ENCODE measurements around the gene ATMIN. TPM values are rescaled to one million over a fixed set of nuclear protein-coding genes. Genes with fewer than 3 reads are reported as not detected.

ATMIN gene
- total and polyA plus RNA-seq, 8 donors: 6.3 to 18.8 (median 13.4) TPM

DNA sequence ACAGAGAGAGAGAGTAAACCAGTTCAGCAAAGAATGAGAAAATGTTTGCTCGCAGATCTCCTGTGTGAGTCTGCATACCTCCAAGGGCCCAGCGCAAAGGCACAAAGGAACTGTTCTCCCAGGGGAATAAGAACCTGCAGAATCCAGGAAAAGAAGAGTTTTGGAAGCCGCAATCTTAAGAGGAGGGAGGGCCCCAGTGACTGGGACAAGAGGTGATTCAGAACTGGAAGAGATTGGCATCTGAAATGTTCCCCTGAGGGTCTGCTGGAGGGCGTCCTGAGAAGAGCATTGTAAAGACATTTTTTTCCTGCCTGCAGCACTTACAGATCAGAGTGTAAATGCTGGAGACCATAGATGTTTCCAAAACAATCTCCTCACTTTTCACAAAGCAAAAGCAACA, 6.1 kb downstream of the ATMIN start:
- Histone ChIP-seq H3K4me1 (peaks cover 0 to 8% (median 4%) of the 10 kb centered on the region in 3 donors), H3K4me3 (no peak overlapping the region), H3K27me3 (no peaks in the 10 kb centered on the region), H3K27ac (no peak overlapping the region), H3K36me3 (peaks cover 3 to 34% (median 6%) of the 10 kb centered on the region in 3 donors), H3K9me3 (no peaks in the 10 kb centered on the region)
- FAIRE-seq (no peak), ATAC-seq (no peak), DNase-seq (no peak)
- TF ChIP-seq, protein P1, sequence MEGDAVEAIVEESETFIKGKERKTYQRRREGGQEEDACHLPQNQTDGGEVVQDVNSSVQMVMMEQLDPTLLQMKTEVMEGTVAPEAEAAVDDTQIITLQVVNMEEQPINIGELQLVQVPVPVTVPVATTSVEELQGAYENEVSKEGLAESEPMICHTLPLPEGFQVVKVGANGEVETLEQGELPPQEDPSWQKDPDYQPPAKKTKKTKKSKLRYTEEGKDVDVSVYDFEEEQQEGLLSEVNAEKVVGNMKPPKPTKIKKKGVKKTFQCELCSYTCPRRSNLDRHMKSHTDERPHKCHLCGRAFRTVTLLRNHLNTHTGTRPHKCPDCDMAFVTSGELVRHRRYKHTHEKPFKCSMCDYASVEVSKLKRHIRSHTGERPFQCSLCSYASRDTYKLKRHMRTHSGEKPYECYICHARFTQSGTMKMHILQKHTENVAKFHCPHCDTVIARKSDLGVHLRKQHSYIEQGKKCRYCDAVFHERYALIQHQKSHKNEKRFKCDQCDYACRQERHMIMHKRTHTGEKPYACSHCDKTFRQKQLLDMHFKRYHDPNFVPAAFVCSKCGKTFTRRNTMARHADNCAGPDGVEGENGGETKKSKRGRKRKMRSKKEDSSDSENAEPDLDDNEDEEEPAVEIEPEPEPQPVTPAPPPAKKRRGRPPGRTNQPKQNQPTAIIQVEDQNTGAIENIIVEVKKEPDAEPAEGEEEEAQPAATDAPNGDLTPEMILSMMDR (IDR thresholded peaks at IDR 0.05): no peak
- intact Hi-C loops (cut with DNase I): no loop called here
- 91 to 96% methylated on average over 4 of the region's 4 CpGs for WGBS, 2 donors

DNA sequence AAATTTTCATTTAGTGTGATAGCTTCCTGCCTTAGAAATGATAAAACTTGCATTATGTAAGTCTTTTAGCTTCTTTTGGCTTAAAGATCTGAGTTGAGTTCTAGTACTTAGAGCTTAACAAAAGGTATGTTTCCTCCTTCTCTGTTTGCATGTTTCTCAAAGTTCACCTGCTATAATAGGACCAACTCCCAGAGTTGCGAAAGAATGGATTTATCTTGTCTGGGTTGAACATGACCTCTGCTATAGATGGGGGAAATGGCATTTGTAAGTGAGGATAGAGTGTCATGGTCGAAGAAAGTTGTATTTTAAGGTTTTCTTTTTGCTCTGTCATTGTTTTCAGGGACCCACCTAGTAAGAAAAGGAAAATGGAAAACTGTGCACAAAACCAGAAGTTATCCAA, 7.2 kb downstream of the ATMIN start:
- H3K9me3 ChIP-seq: no peaks in the 10 kb centered on the region
- no peak for FAIRE-seq
- DNase-seq: no peak
- no peak overlapping the region for H3K4me3 ChIP-seq
- peaks cover 3 to 34% (median 6%) of the 10 kb centered on the region in 3 donors for H3K36me3 ChIP-seq
- WGBS, 2 donors: 96 to 98% methylated on average over 2 of the region's 2 CpGs
- ATAC-seq: no peak
- H3K27ac ChIP-seq: no peak overlapping the region
- H3K27me3 ChIP-seq: no peaks in the 10 kb centered on the region
- peaks cover 0 to 4% (median 3%) of the 10 kb centered on the region in 3 donors for H3K4me1 ChIP-seq
- TF ChIP-seq, protein P1 (IDR thresholded peaks at IDR 0.05): no peak
- intact Hi-C loops (cut with DNase I): no loop called here

DNA sequence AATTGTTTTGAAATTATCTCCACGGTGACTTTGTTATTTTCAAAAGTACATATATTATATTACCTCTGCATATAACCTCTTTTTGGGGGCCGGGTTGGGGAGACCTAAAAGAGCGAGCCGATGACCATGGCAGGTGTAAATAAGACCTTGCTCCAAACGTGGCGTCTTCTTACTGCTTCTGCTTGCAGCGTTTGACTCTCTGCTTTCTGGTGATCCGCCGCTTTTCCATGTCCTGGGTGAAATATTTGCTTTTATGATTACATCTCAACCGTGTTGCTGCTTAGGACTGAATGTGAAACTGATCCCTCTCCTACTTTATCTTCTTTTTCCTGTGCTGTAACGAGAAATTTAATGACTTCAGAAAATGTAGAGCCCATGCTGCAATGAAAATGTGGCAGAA, 18.1 kb downstream of the ATMIN start:
- H3K27ac ChIP-seq: no peak overlapping the region
- no peaks in the 10 kb centered on the region for H3K36me3 ChIP-seq
- H3K27me3 ChIP-seq: no peaks in the 10 kb centered on the region
- ATAC-seq: no peak
- H3K4me3 ChIP-seq: no peak overlapping the region
- DNase-seq: no peak
- FAIRE-seq: no peak
- intact Hi-C loops (cut with DNase I): no loop called here
- WGBS, 2 donors: 71 to 74% methylated on average over 11 of the region's 11 CpGs
- H3K4me1 ChIP-seq: no peaks in the 10 kb centered on the region
- H3K9me3 ChIP-seq: no peaks in the 10 kb centered on the region
- TF ChIP-seq, protein P1 (IDR thresholded peaks at IDR 0.05): no peak

DNA sequence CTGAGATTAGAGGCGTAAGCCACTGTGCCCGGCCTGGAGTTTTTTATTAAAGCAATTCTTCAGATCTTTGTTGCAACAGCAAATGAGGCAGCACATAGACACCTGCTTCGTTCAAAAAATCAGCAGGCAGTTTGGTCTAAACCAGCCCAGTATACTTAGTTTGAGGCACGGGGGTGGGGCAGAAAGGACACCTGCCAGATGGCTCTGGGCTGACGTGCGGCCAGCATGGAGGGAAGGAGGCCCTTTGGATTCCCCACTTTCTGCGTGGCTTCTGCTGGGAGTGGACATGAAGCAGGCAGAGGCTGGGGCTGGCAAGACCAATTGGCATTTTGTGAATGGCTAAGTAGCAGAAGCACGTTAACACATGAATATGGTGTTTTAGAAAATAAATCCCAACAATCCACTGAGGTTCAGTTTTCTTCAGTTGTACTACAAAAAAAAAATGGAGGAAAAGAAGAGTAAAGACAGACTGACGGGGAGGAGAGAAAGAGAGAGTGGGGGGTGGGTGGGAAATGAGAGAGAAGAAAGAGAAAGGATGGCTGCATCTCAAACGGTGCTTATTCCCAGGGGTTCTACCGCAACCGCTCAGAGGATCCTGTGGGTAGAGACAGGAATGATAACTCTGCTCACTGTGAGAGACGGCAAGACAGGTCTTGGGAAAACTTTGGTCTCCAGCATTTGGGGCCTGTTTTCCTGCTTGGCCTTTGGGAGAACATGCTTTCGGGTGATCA, 25.1 kb downstream of the ATMIN start:
- intact Hi-C loops (cut with DNase I): no loop called here
- Histone ChIP-seq H3K4me1 (no peaks in the 10 kb centered on the region), H3K36me3 (no peaks in the 10 kb centered on the region), H3K4me3 (no peak overlapping the region), H3K9me3 (no peaks in the 10 kb centered on the region), H3K27ac (no peak overlapping the region), H3K27me3 (no peaks in the 10 kb centered on the region)
- DNase-seq: no peak
- TF ChIP-seq, protein P1 (IDR thresholded peaks at IDR 0.05): no peak
- 83 to 85% methylated on average over 14 of the region's 14 CpGs for WGBS, 2 donors
- ATAC-seq: no peak
- no peak for FAIRE-seq

DNA sequence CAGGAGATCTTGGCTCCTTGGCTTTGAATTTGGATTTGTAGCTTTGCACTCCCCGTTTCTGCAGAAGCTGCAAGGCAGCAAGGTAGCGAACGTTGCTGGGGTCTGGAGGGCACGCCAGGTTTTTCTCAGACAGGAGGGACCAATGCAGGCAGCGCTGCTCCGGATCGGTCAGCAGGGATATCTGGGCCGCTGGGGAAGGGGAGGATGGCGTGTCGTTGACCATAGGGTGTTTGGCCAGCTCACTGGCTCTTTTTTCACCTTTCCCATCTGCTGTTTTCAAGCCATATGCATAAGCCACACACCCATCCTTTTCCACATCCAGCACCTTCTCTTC, 25.6 kb downstream of the ATMIN start:
- Histone ChIP-seq H3K9me3 (no peaks in the 10 kb centered on the region), H3K4me1 (no peaks in the 10 kb centered on the region), H3K4me3 (no peak overlapping the region), H3K36me3 (no peaks in the 10 kb centered on the region), H3K27ac (no peak overlapping the region), H3K27me3 (no peaks in the 10 kb centered on the region)
- TF ChIP-seq, protein P1 (IDR thresholded peaks at IDR 0.05): no peak
- 85 to 90% methylated on average over 10 of the region's 10 CpGs for WGBS, 2 donors
- FAIRE-seq: no peak
- no peak for ATAC-seq
- no peak for DNase-seq
- intact Hi-C loops (cut with DNase I): no loop called here
